ENCODE measurements around the gene OR51B2. TPM values are rescaled to one million over a fixed set of nuclear protein-coding genes. Genes with fewer than 3 reads are reported as not detected.

Gene OR51B2
- total and polyA plus RNA-seq, 2 of the 13 experiments (the other 11 are each of a cell fraction or from before 2014, with no cell fraction given): not detected

GRCh38 chr11:5349550-5349949 lies 25.5 kb upstream of the OR51B2 start:
- no peak overlapping the region for H3K4me2 ChIP-seq (ENCODE audit: low read depth, low read length)
- no peak for DNase-seq (ENCODE audit: low spot score)
- H3K4me3 ChIP-seq (replicated peaks in 1 of 3; ENCODE audit: insufficient read depth in 1 of 3, low read depth in 2 of 3, low read length in 3 of 3): no peak overlapping the region
- H3K4me1 ChIP-seq (ENCODE audit: insufficient read depth, low read length): no peaks in the 10 kb centered on the region
- TF ChIP-seq ZNF670 (CRISPR knock-in tag; IDR thresholded peaks at IDR 0.05; ENCODE audit: borderline replicate concordance) (no peak), CEBPB (IDR thresholded peaks at IDR 0.05; ENCODE audit: borderline replicate concordance, low read depth, low read length) (0 out of 2 replicates have a peak, but pooled peaks have one; percentile 5)
- ATAC-seq: no peak
- H3K36me3 ChIP-seq (replicated peaks in 1 of 2; ENCODE audit: control insufficient read depth in 1 of 2, insufficient read depth in 2 of 2, low read length in 2 of 2): no peaks in the 10 kb centered on the region
- H3K9me3 ChIP-seq (ENCODE audit: low read length): no peaks in the 10 kb centered on the region
- no peak overlapping the region for H3K9ac ChIP-seq (ENCODE audit: insufficient read depth, low read depth, low read length)
- no peaks in the 10 kb centered on the region for H4K20me1 ChIP-seq (ENCODE audit: insufficient read depth, low read length)
- CTCF ChIA-PET (ENCODE audit: low intra/inter-chr PET ratio, low total read pairs): no interaction called here
- intact Hi-C loops (cut with micrococcal nuclease; ENCODE audit: unreplicated experiment): no loop called here
- POLR2A ChIA-PET: no interaction called here
- H2AFZ ChIP-seq (ENCODE audit: low read length): no peak overlapping the region
- in situ Hi-C loops (cut with HindIII; ENCODE audit: extremely low pct_ligation_motif_present, low pct_unique_long_range_greater_than_20kb): no loop called here
- WGBS (ENCODE audit: low lambda C conversion rate): 0% methylated on average over 1 of the region's 1 CpG
- no TSS peak for BruUV-seq (replicated peaks)
- H3K79me2 ChIP-seq (ENCODE audit: insufficient read depth, low read length): no peaks in the 10 kb centered on the region
- H3K27ac ChIP-seq (ENCODE audit: extremely low read length, insufficient read depth, low read length): no peak overlapping the region
- H3K27me3 ChIP-seq (ENCODE audit: control insufficient read depth in 1 of 2, insufficient read depth in 2 of 2, low read length in 2 of 2): no peaks in the 10 kb centered on the region
- no peak for FAIRE-seq

- no peaks in the 10 kb centered on the region for H3K79me2 ChIP-seq (ENCODE audit: insufficient read depth, low read length)
- no peak for ATAC-seq
- H3K4me2 ChIP-seq (ENCODE audit: low read depth, low read length): no peak overlapping the region
- TF ChIP-seq ARNTL (CRISPR knock-in tag; IDR thresholded peaks at IDR 0.05) (no peak), MTA1 (CRISPR knock-in tag; IDR thresholded peaks at IDR 0.05; ENCODE audit: borderline replicate concordance) (no peak), ZNF878 (CRISPR knock-in tag; IDR thresholded peaks at IDR 0.05) (no peak), NR0B2 (CRISPR knock-in tag; IDR thresholded peaks at IDR 0.05) (no peak), DBP (CRISPR knock-in tag; IDR thresholded peaks at IDR 0.05; ENCODE audit: not compliant biosample characterization) (no peak), SMC3 (IDR thresholded peaks at IDR 0.05; ENCODE audit: low read length) (no peak), ZNF512B (CRISPR knock-in tag; IDR thresholded peaks at IDR 0.05; ENCODE audit: borderline replicate concordance) (no peak), ZNF597 (CRISPR knock-in tag; IDR thresholded peaks at IDR 0.05) (no peak), ZNF430 (CRISPR knock-in tag; IDR thresholded peaks at IDR 0.05) (no peak), RAD51 (IDR thresholded peaks at IDR 0.05; ENCODE audit: borderline replicate concordance) (no peak), ZNF589 (CRISPR knock-in tag; conservative IDR thresholded peaks at IDR 0.05) (no peak)
Observed at GRCh38 chr11:5348551-5349194, 24.6 kb upstream of the OR51B2 start.

More at GRCh38 chr11:5348551-5349194, 24.6 kb upstream of the OR51B2 start:
- Histone ChIP-seq H3K36me3 (replicated peaks in 1 of 2; ENCODE audit: control insufficient read depth in 1 of 2, insufficient read depth in 2 of 2, low read length in 2 of 2) (no peaks in the 10 kb centered on the region), H3K27ac (ENCODE audit: extremely low read length, insufficient read depth, low read length) (no peak overlapping the region), H2AFZ (ENCODE audit: low read length) (no peak overlapping the region), H3K27me3 (ENCODE audit: control insufficient read depth in 1 of 2, insufficient read depth in 2 of 2, low read length in 2 of 2) (no peaks in the 10 kb centered on the region), H4K20me1 (ENCODE audit: insufficient read depth, low read length) (no peaks in the 10 kb centered on the region), H3K4me1 (ENCODE audit: insufficient read depth, low read length) (no peaks in the 10 kb centered on the region), H3K9me3 (ENCODE audit: low read length) (no peaks in the 10 kb centered on the region), H3K9ac (ENCODE audit: insufficient read depth, low read depth, low read length) (no peak overlapping the region), H3K4me3 (replicated peaks in 1 of 3; ENCODE audit: insufficient read depth in 1 of 3, low read depth in 2 of 3, low read length in 3 of 3) (no peak overlapping the region)
- POLR2A ChIA-PET: no interaction called here
- DNase-seq (ENCODE audit: low spot score) (no peak), FAIRE-seq (no peak)
- intact Hi-C loops (cut with micrococcal nuclease; ENCODE audit: unreplicated experiment) (no loop called here), in situ Hi-C loops (cut with HindIII; ENCODE audit: extremely low pct_ligation_motif_present, low pct_unique_long_range_greater_than_20kb) (no loop called here)
- no TSS peak for BruUV-seq (replicated peaks)
- CTCF ChIA-PET (ENCODE audit: low intra/inter-chr PET ratio, low total read pairs): no interaction called here
- WGBS (ENCODE audit: low lambda C conversion rate): 33% methylated on average over 3 of the region's 3 CpGs

Measured in HepG2 (cell line).